ENCODE results near the gene ZNF701. TPM values are rescaled to one million over a fixed set of nuclear protein-coding genes. Genes with fewer than 3 reads are reported as not detected.

ZNF701 gene
- total and polyA plus RNA-seq, 2 of the 13 experiments (the other 11 are each of a cell fraction or from before 2014, with no cell fraction given), result 4.5 to 6.3 TPM

DNA sequence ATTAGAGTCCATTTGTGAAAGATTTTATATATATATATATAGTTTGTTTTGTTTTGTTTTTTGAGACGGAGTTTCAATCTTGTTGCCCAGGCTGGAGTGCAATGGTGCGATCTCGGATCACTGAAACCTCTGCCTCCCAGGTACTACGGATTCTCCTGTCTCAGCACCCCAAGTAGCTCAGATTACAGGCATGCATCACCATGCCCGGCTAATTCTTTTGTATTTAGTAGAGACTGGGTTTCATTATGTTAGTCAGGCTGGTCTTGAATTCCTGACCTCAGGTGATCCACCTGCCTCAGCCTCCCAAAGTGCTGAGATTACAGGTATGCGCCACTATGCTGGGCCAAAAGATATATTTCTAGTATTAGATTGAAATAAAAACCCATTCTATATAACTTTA is 4.0 kb upstream of the ZNF701 start:
- 0 out of 5 replicates have a peak, but pooled peaks cover 0 to 3% of the 10 kb centered on the region in 2 experiments for H3K36me3 ChIP-seq (replicated peaks in 1 of 2; ENCODE audit: control insufficient read depth in 1 of 2, insufficient read depth in 2 of 2, low read length in 2 of 2)
- no peak overlapping the region for H3K27ac ChIP-seq (ENCODE audit: extremely low read length, insufficient read depth, low read length)
- POLR2A ChIA-PET, result no interaction called here
- no peak overlapping the region for H3K4me3 ChIP-seq (replicated peaks in 1 of 3; ENCODE audit: insufficient read depth in 1 of 3, low read depth in 2 of 3, low read length in 3 of 3)
- H4K20me1 ChIP-seq (ENCODE audit: insufficient read depth, low read length), result no peaks in the 10 kb centered on the region
- FAIRE-seq, result no peak
- H3K27me3 ChIP-seq (ENCODE audit: control insufficient read depth in 1 of 2, insufficient read depth in 2 of 2, low read length in 2 of 2), result no peaks in the 10 kb centered on the region; a peak in 1 of 5 replicates
- no peak overlapping the region for H2AFZ ChIP-seq (ENCODE audit: low read length)
- CTCF ChIA-PET (ENCODE audit: low intra/inter-chr PET ratio, low total read pairs), result no interaction called here
- intact Hi-C loops (cut with micrococcal nuclease; ENCODE audit: unreplicated experiment) (no loop called here), in situ Hi-C loops (cut with HindIII; ENCODE audit: extremely low pct_ligation_motif_present, low pct_unique_long_range_greater_than_20kb) (no loop called here)
- peaks cover 57% of the 10 kb centered on the region for H3K9me3 ChIP-seq (ENCODE audit: low read length)
- no peak overlapping the region for H3K4me2 ChIP-seq (ENCODE audit: low read depth, low read length)
- no peak for ATAC-seq
- H3K79me2 ChIP-seq (ENCODE audit: insufficient read depth, low read length), result no peaks in the 10 kb centered on the region
- H3K4me1 ChIP-seq (ENCODE audit: insufficient read depth, low read length), result no peaks in the 10 kb centered on the region
- no TSS peak for BruUV-seq (replicated peaks)
- no peak for DNase-seq (ENCODE audit: low spot score)
- H3K9ac ChIP-seq (ENCODE audit: insufficient read depth, low read depth, low read length), result no peak overlapping the region
- WGBS (ENCODE audit: low lambda C conversion rate), result 74% methylated on average over 6 of the region's 6 CpGs
- no peak for TF ChIP-seq ZNF10 (CRISPR knock-in tag; IDR thresholded peaks at IDR 0.05; ENCODE audit: borderline replicate concordance, low read depth)
- TF ChIP-seq CREM (IDR thresholded peaks at IDR 0.05), result no peak
- no peak for TF ChIP-seq CREM (CRISPR knock-in tag; IDR thresholded peaks at IDR 0.05)
- no peak for TF ChIP-seq SATB2 (CRISPR knock-in tag; IDR thresholded peaks at IDR 0.05)
- TF ChIP-seq, protein P1, sequence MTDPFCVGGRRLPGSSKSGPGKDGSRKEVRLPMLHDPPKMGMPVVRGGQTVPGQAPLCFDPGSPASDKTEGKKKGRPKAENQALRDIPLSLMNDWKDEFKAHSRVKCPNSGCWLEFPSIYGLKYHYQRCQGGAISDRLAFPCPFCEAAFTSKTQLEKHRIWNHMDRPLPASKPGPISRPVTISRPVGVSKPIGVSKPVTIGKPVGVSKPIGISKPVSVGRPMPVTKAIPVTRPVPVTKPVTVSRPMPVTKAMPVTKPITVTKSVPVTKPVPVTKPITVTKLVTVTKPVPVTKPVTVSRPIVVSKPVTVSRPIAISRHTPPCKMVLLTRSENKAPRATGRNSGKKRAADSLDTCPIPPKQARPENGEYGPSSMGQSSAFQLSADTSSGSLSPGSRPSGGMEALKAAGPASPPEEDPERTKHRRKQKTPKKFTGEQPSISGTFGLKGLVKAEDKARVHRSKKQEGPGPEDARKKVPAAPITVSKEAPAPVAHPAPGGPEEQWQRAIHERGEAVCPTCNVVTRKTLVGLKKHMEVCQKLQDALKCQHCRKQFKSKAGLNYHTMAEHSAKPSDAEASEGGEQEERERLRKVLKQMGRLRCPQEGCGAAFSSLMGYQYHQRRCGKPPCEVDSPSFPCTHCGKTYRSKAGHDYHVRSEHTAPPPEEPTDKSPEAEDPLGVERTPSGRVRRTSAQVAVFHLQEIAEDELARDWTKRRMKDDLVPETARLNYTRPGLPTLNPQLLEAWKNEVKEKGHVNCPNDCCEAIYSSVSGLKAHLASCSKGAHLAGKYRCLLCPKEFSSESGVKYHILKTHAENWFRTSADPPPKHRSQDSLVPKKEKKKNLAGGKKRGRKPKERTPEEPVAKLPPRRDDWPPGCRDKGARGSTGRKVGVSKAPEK (CRISPR knock-in tag; IDR thresholded peaks at IDR 0.05; ENCODE audit: borderline replicate concordance), result no peak
- TF ChIP-seq ZNF34 (CRISPR knock-in tag; IDR thresholded peaks at IDR 0.05; ENCODE audit: borderline replicate concordance), result no peak
- TF ChIP-seq SPEN (CRISPR knock-in tag; IDR thresholded peaks at IDR 0.05; ENCODE audit: low read depth), result no peak
- no peak for TF ChIP-seq KAT8 (CRISPR knock-in tag; IDR thresholded peaks at IDR 0.05)
- TF ChIP-seq AGO1 (IDR thresholded peaks at IDR 0.05; ENCODE audit: low read depth, low read length, poor library complexity, severe bottlenecking), result no peak
- TF ChIP-seq ZFYVE20 (CRISPR knock-in tag; IDR thresholded peaks at IDR 0.05; ENCODE audit: borderline replicate concordance, low read depth), result no peak
- no peak for TF ChIP-seq ARID5B (CRISPR knock-in tag; IDR thresholded peaks at IDR 0.05)
- no peak for TF ChIP-seq ZNF780A (CRISPR knock-in tag; IDR thresholded peaks at IDR 0.05)
- no peak for TF ChIP-seq ZNF224 (CRISPR knock-in tag; IDR thresholded peaks at IDR 0.05)
- TF ChIP-seq, protein P2, sequence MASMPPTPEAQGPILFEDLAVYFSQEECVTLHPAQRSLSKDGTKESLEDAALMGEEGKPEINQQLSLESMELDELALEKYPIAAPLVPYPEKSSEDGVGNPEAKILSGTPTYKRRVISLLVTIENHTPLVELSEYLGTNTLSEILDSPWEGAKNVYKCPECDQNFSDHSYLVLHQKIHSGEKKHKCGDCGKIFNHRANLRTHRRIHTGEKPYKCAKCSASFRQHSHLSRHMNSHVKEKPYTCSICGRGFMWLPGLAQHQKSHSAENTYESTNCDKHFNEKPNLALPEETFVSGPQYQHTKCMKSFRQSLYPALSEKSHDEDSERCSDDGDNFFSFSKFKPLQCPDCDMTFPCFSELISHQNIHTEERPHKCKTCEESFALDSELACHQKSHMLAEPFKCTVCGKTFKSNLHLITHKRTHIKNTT (CRISPR knock-in tag; IDR thresholded peaks at IDR 0.05), result no peak
- TF ChIP-seq ZNF816 (CRISPR knock-in tag; IDR thresholded peaks at IDR 0.05; ENCODE audit: borderline replicate concordance), result no peak
- TF ChIP-seq IRF1 (CRISPR knock-in tag; IDR thresholded peaks at IDR 0.05; ENCODE audit: low read depth), result no peak
- no peak for TF ChIP-seq CAMTA2 (CRISPR knock-in tag; IDR thresholded peaks at IDR 0.05; ENCODE audit: borderline replicate concordance)

Data from HepG2 (cell line).